Uterus (tissue), 4 donors: ENCODE data around the gene TJAP1. TPM values are rescaled to one million over a fixed set of nuclear protein-coding genes. Genes with fewer than 3 reads are reported as not detected.
A peak's percentile ranks its signal among the peaks of the same experiment; 100 is the strongest.

Experiments used
- DNase-seq, 2 donors: peaks; one replicate each; pipeline ENCODE4 v3.0.0-alpha.2; 2019 to 2020
- H3K27ac ChIP-seq, 2 donors: fragments of 200-600 bp; sonication (generic); 1 replicate in 1 of 2; 2 replicates in 1 of 2; pipeline ENCODE4 v1.5.1; 2016 to 2018
- H3K27me3 ChIP-seq, 2 donors: fragments of 200-600 bp; sonication (generic); one replicate each; pipeline ENCODE4 v1.5.1; 2018 to 2019; ENCODE audit warnings: control low read depth in 1 of 2
- H3K36me3 ChIP-seq, 2 donors: fragments of 200-600 bp; sonication (generic); one replicate each; pipeline ENCODE4 v1.5.1; 2019; ENCODE audit warnings: control low read depth in 1 of 2
- H3K4me1 ChIP-seq, 2 donors: fragments of 200-600 bp; sonication (generic); one replicate each; pipeline ENCODE4 v1.5.1; 2018 to 2019; ENCODE audit warnings: control low read depth in 1 of 2
- H3K4me3 ChIP-seq, 2 donors: fragments of 200-600 bp; sonication (generic); 1 replicate in 1 of 2; 2 replicates in 1 of 2; pipeline ENCODE4 v1.5.1; 2018 to 2019; ENCODE audit warnings: mild to moderate bottlenecking in 1 of 2
- H3K9me3 ChIP-seq, 2 donors: fragments of 200-600 bp; sonication (generic); one replicate each; pipeline ENCODE4 v1.5.1; 2019; ENCODE audit warnings: control low read depth in 1 of 2
- CTCF ChIP-seq, 4 experiments: fragments of 200-600 bp in 2 of 4; fragments of 450-650 bp in 2 of 4; sonication (generic) in 2 of 4; IDR thresholded peaks; one replicate each; pipeline ENCODE4 v1.5.1; 2016 to 2019; ENCODE audit warnings: antibody characterized with exemption in 4 of 4, mild to moderate bottlenecking in 2 of 4, moderate library complexity in 1 of 4
- POLR2A ChIP-seq, 2 donors: fragments of 450-650 bp; IDR thresholded peaks; one replicate each; pipeline ENCODE4 v1.6.1; 2016; ENCODE audit warnings: antibody characterized with exemption in 2 of 2, mild to moderate bottlenecking in 1 of 2, moderate library complexity in 1 of 2
- intact Hi-C: fragments of 100-400 bp; cut with DNase I; formaldehyde crosslinking; loops from one replicate; pipeline ENCODE4 v1.15.1; 2023; ENCODE audit warnings: low total_unique reads
- total RNA-seq, 4 donors: library from RNA; depleted of rRNA in 3 of 4; stranded (reverse); fragments of >200 nt in 3 of 4; gene quantifications; one replicate each; pipeline versions ENCODE4 v1.1.0 to v1.2.4, GENCODE V29; 2014 to 2023
- donor health status: DM: yes; HTN: yes; CAD: no.

The TJAP1 gene
- total RNA-seq, 4 donors from 2014 or later: 12.8 to 40.8 (median 21.9) TPM

DNA sequence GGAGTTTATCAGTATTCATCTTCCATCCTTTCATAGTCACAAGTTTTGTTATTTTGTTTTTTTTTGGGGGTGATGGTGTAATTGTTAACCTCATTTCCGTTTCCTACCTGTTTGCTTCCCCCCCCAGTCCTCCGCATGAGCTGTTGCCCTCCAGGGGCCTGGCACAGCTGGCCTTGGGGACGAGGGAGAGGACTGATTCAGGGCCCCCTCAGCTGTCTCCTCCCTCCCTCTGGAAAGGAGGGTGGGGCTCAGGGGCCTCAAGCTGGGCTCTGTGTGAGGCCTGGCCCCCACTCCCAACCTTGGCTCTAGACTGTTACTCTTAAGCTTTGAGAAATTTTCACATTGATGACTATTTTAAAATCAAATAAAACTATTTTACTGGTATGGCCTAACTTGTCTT lies 28.8 kb downstream of the TJAP1 start:
- DNase-seq: no peak
- no peaks in the 10 kb centered on the region for H3K27me3 ChIP-seq
- no peak overlapping the region for H3K4me3 ChIP-seq
- H3K9me3 ChIP-seq: no peaks in the 10 kb centered on the region
- peak overlapping the region in 1 of 2 donors; percentile 42 for H3K27ac ChIP-seq
- no peaks in the 10 kb centered on the region for H3K36me3 ChIP-seq
- TF ChIP-seq CTCF (IDR thresholded peaks at IDR 0.05) (no peak), POLR2A (IDR thresholded peaks at IDR 0.05) (no peak)
- peaks cover 0 to 5% of the 10 kb centered on the region in 2 donors for H3K4me1 ChIP-seq
- intact Hi-C loops: loop anchor here (5.0 kb wide), 1 partner anchor 34 kb away; no protein-coding TSS in a partner anchor

- Histone ChIP-seq H3K27ac (peak overlapping the region in 1 of 2 donors; percentile 42), H3K4me3 (no peak overlapping the region), H3K36me3 (no peaks in the 10 kb centered on the region), H3K27me3 (no peaks in the 10 kb centered on the region), H3K4me1 (peaks cover 0 to 5% of the 10 kb centered on the region in 2 donors), H3K9me3 (no peaks in the 10 kb centered on the region)
- peak; percentile 78 to 79 for DNase-seq
- TF ChIP-seq POLR2A (IDR thresholded peaks at IDR 0.05) (no peak), CTCF (IDR thresholded peaks at IDR 0.05) (peak; percentile 89 to 96 (median 93))
- intact Hi-C loops: loop anchor here (5.0 kb wide), 1 partner anchor 35 kb away; no protein-coding TSS in a partner anchor
Observed at GRCh38 chr6:43506667-43507471, 29.5 kb downstream of the TJAP1 start.

GRCh38 chr6:43508481-43509141 lies 31.2 kb downstream of the TJAP1 start:
- H3K9me3 ChIP-seq: no peaks in the 10 kb centered on the region
- TF ChIP-seq POLR2A (IDR thresholded peaks at IDR 0.05): no peak
- TF ChIP-seq CTCF (IDR thresholded peaks at IDR 0.05): no peak
- intact Hi-C loops: loop anchor here (5.0 kb wide), 1 partner anchor 36 kb away; no protein-coding TSS in a partner anchor
- no peak for DNase-seq
- H3K4me1 ChIP-seq: peaks cover 0 to 5% of the 10 kb centered on the region in 2 donors
- H3K4me3 ChIP-seq: no peak overlapping the region
- H3K27ac ChIP-seq: no peak overlapping the region
- H3K36me3 ChIP-seq: no peaks in the 10 kb centered on the region
- H3K27me3 ChIP-seq: no peaks in the 10 kb centered on the region

DNA sequence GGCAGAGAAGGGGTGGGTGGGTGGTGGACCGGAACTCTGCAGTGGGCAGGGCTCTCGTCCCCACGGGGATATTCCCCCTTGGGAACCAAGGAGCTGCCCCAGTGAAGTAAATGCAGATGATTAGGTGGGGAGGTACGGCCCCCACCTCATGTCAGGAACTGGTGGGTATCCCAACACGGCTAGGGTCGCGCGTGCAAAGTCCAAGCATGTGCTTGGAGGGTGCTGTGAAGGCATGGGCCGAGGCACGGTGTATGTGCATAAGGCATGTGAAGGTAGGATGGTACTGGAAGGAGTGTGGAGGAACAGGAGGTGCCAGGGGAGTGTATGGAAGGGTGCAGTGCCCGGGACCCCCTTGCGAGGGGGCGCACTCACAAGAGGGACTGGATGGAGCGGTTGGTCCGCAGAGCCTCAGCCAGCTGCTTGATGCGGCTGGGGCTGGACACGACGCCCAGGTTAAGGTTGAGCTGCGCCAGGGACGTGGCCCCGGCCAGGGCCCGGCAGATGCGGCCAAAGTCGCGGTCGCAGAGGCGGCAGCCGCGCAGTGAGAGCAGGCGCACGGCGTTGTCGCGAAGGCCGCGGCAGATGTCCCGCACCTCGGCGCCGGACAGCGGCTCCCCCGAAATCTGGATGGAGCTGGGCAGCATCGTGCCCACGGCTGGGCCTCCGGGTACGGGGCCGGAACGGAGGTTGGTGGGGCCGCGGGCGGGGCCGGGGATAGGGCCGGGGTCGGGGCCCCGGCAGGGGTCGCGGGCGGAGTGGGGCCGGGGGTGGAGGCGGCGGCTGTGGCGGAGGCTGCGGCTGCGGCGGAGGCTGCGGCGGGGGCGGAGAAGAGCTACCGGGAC lies 32.0 kb downstream of the TJAP1 start:
- Histone ChIP-seq H3K4me1 (peaks cover 0 to 5% of the 10 kb centered on the region in 2 donors), H3K27me3 (no peaks in the 10 kb centered on the region), H3K4me3 (peak overlapping the region; percentile 27 to 61), H3K9me3 (no peaks in the 10 kb centered on the region), H3K27ac (no peak overlapping the region), H3K36me3 (no peaks in the 10 kb centered on the region)
- no peak for DNase-seq
- intact Hi-C loops: loop anchor here (5.0 kb wide), 1 partner anchor 37 kb away; no protein-coding TSS in a partner anchor
- TF ChIP-seq POLR2A (IDR thresholded peaks at IDR 0.05) (no peak), CTCF (IDR thresholded peaks at IDR 0.05) (no peak)
